ENCODE measurements around the gene RBM4. TPM values are rescaled to one million over a fixed set of nuclear protein-coding genes. Genes with fewer than 3 reads are reported as not detected.

RBM4 gene
- total and polyA plus RNA-seq, 9 of the 15 experiments (the other 6 are each of a cell fraction or from before 2014, with no cell fraction given) = 81.6 to 233 (median 122) TPM

GRCh38 chr11:66612458-66612857 lies 26.0 kb upstream of the RBM4 start:
- FAIRE-seq = no peak
- CTCF ChIA-PET (ENCODE audit: low intra/inter-chr PET ratio) = no interaction called here

More at GRCh38 chr11:66612458-66612857, 26.0 kb upstream of the RBM4 start:
- POLR2A ChIA-PET = interaction anchor here (0.6 to 1.6 kb wide), 3 partner anchors 18 to 122 kb away, joined by 3 to 6 read pairs (median 5); no protein-coding TSS in a partner anchor
- ATAC-seq (no peak), DNase-seq (ENCODE audit: extremely low read depth in 1 of 4, low spot score in 3 of 4) (no peak)
- Histone ChIP-seq H3K9me3 (replicated peaks; ENCODE audit: control insufficient read depth, insufficient read depth, low read depth, low read length) (no peaks in the 10 kb centered on the region), H3K9ac (ENCODE audit: insufficient read depth in 1 of 2, low read depth in 2 of 2, low read length in 2 of 2) (no peak overlapping the region), H4K20me1 (replicated peaks; ENCODE audit: control insufficient read depth, insufficient read depth, low read length) (peaks cover 9% of the 10 kb centered on the region), H3K27me3 (ENCODE audit: control insufficient read depth in 2 of 2, insufficient read depth in 2 of 2, low read length in 2 of 2) (no peaks in the 10 kb centered on the region), H3K4me1 (replicated peaks in 1 of 2; ENCODE audit: control insufficient read depth in 2 of 2, insufficient read depth in 2 of 2, low read length in 2 of 2) (peaks cover 3 to 27% of the 10 kb centered on the region in 2 experiments; a peak in 3 of 5 replicates), H3K4me3 (no peak overlapping the region), H3K79me2 (ENCODE audit: control insufficient read depth, insufficient read depth, low read length) (peaks cover 25% of the 10 kb centered on the region), H3K9me1 (ENCODE audit: control insufficient read depth, insufficient read depth, low read length) (no peaks in the 10 kb centered on the region), H3K36me3 (ENCODE audit: control insufficient read depth, insufficient read depth, low read length) (peaks cover 4% of the 10 kb centered on the region; the same call in 2 of the 3 replicates), H3K27ac (ENCODE audit: extremely low read depth, low read depth, low read length) (no peak overlapping the region), H3K4me2 (ENCODE audit: insufficient read depth, low read length) (no peak overlapping the region), H2AFZ (ENCODE audit: low read depth, low read length) (no peak overlapping the region)
- intact Hi-C loops (cut with micrococcal nuclease) = no loop called here
- TF ChIP-seq E4F1 (CRISPR knock-in tag; IDR thresholded peaks at IDR 0.05; ENCODE audit: borderline replicate concordance) (no peak), NCOA6 (IDR thresholded peaks at IDR 0.05) (no peak), DEAF1 (CRISPR knock-in tag; IDR thresholded peaks at IDR 0.05) (no peak), FOS (IDR thresholded peaks at IDR 0.05; ENCODE audit: extremely low read depth, insufficient read length) (no peak), E2F6 (IDR thresholded peaks at IDR 0.05; ENCODE audit: borderline replicate concordance in 1 of 2, extremely low read depth in 1 of 2, insufficient read depth in 1 of 2, insufficient read length in 1 of 2, low read depth in 1 of 2, low read length in 1 of 2, poor library complexity in 1 of 2, severe bottlenecking in 1 of 2) (no peak), MCM7 (IDR thresholded peaks at IDR 0.05) (no peak), SLC30A9 (CRISPR knock-in tag; IDR thresholded peaks at IDR 0.05) (no peak), SNIP1 (IDR thresholded peaks at IDR 0.05; ENCODE audit: low read depth) (no peak), SIX5 (IDR thresholded peaks at IDR 0.05; ENCODE audit: borderline replicate concordance in 1 of 2, insufficient read depth in 1 of 2, low read depth in 1 of 2, low read length in 2 of 2) (no peak)
- 63% methylated on average over 1 of the region's 1 CpG for WGBS (ENCODE audit: insufficient coverage, low coverage, missing lambda C conversion rate)
- in situ Hi-C loops (cut with MboI) = no loop called here
- BruUV-seq (replicated peaks) = no TSS peak
